ENCODE measurements around the gene HIF1AN.
"Not testable (repeated sequence)": the region's sequence is repeated elsewhere in the genome, so short reads cannot be mapped to it uniquely, and the experiment has no call there.

Gene HIF1AN

GRCh38 chr10:100567826-100568225, 32.1 kb downstream of the HIF1AN start:
- DNase-seq: no peak

DNA sequence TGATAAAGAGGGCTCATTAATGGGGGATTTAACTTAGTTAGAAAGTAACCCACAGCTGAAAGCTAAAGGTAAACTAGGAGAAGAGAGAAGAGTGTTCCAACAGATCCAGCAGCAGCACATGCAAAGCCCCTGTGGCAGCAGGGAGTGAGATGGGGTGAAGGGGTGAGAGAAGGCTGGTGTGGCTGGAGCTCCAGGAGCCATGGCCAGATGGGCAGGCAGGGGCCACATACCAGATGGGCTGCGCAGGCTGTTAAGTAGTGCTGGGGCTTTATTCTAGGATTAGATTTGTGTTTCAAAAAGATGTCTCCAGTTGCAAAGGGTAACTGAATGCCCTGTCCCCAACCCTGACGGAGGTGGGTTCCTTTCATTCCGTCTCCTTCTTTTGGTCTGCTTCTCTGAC, 33.2 kb downstream of the HIF1AN start:
- no peak for DNase-seq

DNA sequence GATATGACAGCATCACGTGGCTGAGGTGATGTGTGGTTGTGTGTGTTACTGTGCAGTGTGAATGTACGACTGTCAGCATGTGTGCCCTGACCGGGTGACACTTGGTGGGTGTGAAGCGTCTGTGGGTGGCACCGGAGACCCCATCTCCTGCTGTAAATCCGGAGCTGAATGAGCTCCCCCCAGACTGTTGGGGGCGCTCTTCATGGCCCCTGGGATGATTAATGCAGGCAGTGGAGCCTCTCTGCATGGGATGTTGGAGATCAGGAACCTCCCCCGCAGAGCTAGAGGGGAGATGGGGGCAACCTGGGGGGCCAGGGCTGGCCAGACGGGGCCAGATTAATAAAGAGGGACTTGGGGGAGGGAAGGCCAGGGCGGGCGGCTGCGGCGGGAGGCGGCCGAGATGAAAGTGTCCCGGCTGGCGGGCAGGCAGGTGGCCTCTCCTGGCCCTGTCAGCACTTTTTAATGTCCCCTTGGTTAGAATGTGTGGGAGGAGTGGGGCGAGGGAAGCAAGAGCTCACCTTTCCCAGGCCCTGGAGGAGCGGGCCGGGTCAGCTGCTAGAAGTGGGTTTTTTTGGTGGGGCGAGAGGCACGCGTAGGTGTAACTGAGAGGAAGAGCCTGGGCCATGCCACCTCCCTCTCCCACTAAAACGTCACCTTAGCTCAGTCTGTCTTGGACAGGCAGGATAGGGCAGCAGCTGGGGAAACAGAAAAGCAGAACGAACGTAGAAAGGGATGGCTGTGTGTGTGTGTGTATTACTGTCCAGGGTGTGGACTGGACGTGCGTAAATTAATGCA, 34.1 kb downstream of the HIF1AN start:
- DNase-seq: no peak

DNA sequence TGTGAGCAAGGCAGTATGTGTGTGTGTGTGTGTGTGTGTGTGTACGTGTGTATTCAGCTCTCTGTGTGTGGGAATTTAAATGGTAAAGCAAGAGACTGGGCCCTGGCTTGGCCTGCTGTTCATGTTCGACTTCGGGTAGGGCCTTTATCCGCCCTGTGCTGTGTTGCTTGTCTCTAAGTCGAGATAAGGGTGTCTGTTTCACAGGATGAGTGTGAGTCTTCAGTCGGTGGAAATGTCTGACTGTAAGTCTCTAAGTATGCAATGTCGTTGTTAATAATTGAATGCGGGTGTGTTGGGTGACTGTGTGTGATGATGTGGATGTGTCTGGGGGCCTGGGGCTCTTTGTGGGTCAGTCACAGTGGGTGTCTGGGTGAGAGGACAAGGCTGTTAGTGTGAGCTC, 34.8 kb downstream of the HIF1AN start:
- DNase-seq: no peak

- DNase-seq: no peak
Observed at GRCh38 chr10:100571084-100571856, 35.5 kb downstream of the HIF1AN start.

GRCh38 chr10:100575146-100575545, 39.4 kb downstream of the HIF1AN start:
- DNase-seq: not testable (repeated sequence)

GRCh38 chr10:100575585-100576281, 40.0 kb downstream of the HIF1AN start:
- DNase-seq: no peak

DNA sequence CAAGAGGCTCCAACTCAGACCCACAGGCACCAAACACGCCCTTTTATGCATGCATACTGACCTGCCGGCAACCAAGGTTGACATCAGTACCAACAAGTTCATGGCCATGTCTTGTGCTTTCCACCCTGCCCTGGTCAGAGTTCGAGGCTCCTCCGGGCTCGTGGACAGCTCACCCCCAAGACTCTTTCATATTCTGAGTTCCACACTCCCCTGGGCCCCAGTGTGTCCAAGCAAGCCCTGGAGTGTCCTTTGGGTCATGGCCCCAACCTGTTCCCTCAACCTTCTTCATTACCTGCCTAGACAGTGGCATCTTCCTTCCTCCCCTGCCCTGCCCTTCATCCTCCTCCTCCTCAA, 40.5 kb downstream of the HIF1AN start:
- no peak for DNase-seq

DNA sequence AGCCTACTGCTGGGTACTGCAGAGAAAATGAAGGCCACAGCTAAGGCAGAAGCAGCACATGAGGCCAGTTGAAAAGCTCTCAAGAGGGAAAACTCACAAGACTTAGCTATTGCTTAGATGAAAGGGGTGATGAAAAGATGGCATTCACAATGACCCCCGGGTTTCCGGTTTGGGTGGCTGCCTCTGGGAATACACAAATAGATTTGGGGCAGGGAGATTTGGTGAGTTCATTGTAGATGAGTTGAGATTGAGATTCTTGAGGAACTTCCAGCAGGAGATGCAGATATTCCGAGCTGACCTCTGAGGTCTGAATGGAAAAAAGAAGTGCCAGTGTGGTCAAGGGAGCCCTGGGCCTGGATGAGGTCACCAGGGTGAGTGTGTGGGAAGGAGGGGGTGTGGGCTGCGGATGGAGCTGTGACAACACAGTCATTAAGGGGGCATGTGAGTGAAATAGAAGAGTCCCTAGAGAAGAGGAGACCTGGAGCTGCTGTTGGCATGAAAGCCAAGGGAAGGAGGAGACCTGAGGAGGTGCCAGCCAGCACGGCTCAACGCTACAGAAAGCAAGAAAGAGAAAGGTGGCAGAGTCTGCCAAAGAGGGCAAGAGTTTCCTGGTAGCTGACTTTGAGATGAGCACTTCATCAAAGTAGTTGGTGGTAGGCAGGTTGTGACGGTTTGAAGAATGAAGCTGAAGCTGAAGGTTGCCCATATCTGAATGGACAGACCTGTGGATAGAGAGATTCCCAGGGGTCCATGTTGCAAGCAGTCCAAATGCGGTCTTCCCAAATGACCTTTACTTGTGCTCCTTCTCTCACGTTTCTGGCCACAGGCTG, 43.7 kb downstream of the HIF1AN start:
- no peak for DNase-seq

GRCh38 chr10:100586959-100587358, 51.2 kb downstream of the HIF1AN start:
- DNase-seq: no peak

DNA sequence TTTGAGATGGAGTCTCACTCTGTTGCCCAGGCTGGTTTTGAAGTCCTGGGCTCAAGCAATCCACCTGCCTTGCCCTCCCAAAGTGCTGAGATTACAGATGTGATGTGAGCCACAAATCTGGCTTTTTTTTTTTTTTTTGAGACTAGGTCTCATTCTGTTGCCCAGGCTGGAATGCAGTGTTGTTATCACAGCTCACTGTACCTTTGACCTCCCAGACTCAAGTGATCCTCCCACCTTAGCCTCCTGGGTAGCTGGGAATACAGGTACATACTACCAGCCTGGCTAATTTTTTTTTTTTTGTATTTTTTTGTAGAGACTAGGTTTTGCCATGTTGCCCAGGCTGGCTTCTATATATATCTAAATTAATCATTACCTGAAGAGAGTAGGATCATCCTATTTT, 62.4 kb downstream of the HIF1AN start:
- DNase-seq: no peak

- DNase-seq: no peak
Observed at GRCh38 chr10:100600218-100600617, 64.5 kb downstream of the HIF1AN start.

DNA sequence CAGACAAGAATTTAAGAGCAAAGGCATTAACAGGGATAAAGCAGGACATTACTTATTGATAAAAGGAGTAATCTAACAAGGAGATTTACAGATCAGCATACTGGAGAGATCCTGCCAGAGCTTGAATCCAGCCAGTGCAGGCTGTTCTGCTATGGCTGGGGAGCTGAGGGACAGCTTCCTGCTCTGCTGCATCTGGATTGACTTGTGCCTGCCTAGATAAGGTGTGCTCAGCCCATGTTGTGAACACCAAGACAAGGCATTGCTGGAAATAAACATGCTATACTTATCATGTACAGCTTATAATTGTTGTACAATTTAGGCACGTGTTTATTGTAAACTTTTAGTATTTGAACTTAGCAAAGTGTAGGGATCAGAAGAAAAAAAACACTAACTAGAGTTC, 71.7 kb downstream of the HIF1AN start:
- no peak for DNase-seq
